ENCODE measurements around the gene PCDHAC2.

PCDHAC2 gene

DNA sequence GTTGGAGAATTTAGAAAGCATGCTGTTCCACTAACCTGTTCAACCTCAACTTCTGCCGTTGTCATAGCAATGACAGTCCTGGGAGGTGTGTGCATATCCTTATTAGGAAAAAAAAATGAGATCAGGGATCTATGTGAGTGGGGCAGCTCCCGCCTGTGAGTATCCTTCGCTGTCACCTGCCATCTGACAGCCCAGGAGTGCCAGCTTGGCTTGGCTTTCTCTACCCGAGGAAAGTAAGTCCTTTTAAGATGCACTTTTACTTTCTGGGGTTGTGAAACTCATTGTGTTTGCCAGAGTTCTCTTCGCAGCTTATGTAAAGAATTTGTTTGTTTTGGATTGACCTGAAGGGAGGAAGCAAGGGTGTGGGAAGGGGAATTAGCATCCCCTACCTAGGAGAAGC lies 21.8 kb downstream of the PCDHAC2 start:
- no peak for DNase-seq

DNA sequence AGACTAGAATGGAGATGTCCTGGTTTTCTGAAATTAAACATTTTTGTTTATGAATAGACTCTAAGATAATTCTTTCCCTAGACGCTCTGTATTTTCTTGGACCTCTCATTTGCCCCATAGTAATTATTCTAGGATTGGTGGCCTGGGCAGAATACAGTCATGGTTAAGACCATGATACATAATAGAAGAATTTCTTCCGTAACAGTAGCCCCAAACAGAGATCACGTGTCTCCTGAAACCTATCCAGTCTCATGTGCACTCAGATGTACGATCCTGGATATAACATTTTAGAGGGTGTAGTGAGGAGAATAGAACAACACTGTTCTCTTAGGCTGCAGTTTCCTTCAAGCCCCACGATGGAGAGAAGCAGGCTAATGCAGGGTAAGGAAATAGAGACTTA lies 22.3 kb downstream of the PCDHAC2 start:
- DNase-seq = no peak

DNA sequence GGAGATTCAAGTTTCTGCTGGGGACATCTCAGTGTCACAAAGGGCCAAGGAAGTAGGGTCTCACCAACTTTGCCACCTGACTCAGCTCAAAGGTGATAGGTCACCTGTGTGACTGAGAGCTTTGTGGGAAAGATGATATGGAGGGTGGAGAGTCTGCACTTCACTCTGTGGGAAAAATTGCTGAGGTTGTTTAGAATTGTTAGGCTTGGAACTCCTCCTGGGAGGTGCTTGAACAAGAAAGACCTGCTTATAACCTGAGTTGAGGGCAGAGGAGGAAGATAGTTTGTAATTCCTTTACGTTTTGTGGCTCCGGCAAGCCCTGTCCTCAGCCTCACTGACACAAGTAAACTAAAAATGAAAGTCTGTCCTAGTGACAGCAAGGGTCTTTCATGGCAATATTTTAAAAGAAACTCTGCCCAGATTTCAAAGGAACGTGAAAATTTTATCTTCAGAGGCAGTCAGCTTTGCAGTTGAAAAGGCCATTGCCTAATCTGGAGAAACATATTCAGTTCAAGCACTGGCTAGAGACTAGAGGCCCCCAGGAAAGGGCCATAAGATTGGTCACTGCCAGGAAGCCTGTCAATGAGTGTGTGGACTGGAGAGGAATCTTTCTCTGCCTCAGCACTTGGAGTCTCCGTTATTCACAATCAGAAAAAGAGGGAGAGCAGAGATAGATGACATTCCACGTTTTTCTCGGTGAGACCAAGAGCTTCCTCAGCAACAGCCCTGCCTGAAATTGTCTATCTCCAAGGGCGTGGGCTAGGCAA lies 23.2 kb downstream of the PCDHAC2 start:
- DNase-seq = no peak

DNA sequence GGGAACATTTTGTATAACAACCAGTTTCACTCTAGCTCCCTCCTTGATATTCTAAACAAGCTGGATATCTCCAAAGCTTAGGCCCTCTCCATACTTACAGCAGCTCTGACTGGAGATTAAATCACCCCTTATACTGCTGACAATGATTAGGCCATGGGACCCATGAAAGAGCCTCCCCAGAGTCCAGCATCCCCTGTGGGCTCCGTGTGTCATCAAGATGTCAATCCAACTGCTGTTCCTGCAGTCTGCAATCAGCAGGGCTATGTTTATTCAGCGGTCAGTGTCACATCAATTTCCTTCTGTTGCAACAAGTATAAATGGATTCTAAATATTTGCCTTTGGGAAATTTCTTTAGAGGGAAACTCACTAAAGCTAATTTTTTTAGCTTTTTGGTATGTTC lies 26.6 kb downstream of the PCDHAC2 start:
- DNase-seq = no peak

DNA sequence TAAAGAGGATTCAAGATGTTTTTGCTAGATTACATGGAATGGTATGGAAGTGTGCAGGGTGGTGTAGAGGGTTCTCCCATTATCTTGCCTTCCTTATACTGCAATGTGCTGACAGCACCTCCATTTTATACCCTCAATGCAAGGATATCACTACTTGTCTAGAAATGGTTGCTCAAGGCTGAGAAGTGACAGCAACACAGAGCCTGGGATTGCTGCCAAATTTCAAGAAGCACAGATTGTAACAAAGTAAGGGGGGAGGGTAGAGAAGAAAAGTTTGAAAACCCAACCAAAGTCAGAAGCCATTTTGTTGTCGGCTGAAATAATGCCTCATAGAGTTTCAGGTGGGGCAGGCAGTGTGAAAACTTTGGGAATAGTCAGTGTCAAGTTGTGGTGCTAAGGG lies 29.8 kb downstream of the PCDHAC2 start:
- no peak for DNase-seq

DNA sequence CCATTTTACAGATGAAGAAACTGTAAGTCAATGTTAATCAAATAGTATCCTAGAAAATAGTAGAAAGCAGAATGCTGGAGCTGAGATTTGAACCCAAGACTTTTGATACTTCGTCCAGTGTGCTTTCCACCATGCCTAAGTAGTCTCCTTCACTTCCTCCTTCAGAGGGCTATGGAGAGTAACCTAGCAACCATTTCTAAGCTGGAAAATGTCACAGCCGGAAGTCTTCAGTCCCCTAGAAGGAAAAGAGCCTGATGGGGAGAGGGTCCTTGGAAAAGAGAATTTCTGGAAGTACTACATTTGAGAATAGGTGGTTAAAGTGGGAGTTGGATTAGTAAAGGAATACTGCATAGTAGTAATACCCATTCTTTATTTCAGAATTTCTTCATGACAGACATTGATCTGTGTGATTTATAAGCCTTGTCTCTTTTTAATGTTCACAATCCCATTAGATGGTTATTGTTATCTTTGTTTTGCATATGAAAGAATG lies 32.7 kb downstream of the PCDHAC2 start:
- no peak for DNase-seq

DNA sequence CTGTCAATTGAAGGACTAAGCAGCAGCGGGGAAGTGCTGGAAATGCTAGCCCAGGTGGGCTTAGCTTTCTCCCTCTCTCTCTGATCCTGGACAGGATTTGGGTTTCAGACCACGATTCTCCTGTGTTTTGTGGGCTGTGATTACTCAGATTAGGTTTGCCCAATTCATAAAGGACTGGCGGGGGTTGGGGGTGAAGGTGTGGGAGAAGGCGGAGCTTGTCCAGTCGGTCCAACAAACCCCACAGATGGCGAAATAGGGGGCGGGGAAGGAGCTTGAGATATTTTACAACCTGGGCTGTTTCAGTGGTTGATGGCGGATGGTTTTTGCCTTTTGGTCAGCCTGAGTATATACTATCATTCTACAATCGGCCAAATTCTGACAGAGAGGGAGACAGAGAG lies 35.2 kb downstream of the PCDHAC2 start:
- no peak for DNase-seq

DNA sequence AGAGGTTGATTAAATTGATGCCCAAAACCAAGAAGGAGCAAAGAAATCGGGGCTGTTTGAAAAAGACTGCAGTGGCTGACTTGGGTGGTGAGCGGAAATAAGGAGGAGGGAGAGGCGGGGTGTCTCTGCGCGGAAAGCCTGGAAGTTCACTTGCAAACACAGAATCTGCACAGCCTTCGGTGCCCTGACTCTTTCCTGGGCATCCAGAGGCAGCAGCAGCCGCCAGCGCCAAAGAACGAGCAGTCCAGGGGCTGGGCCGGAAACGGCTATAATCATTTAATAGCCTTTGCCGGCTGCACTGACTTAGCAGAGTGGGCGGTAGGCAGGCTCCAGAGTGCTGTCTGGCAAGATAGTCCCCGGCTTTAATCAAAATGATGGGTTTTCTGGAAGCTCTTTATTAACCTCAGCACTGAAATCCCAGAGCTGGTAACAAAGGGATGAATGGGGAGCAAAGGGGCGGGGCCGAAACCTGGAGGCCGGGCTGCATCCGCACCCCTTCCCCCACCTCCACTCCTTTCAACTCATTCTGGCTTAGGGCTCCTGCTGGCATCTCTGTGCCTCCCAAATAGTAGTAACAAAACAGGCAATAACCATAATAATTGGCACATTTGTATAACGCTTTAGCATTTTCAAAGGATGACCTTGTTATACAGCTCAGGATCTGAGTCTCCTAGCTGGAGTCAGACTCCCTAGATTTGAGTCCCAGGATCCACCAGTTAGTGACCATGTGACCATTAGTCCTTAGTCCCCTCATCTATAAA lies 35.7 kb downstream of the PCDHAC2 start:
- DNase-seq = no peak

DNA sequence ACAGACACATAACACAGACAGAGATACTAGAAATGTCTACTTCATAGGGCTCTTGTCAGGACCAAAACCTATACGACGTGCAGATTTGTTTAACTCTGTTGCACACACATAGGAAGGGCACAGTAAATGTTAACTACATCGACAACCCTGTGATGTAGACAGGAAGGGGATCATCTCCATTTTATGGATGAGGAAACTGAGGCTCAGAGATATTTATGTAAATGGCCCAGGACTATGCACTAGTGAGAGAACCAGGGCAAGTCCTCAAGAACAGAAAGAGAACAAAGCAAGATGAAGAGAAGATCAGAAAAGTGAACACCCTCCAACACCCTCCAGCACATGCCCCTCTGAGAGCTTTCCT lies 36.3 kb downstream of the PCDHAC2 start:
- DNase-seq = no peak

DNA sequence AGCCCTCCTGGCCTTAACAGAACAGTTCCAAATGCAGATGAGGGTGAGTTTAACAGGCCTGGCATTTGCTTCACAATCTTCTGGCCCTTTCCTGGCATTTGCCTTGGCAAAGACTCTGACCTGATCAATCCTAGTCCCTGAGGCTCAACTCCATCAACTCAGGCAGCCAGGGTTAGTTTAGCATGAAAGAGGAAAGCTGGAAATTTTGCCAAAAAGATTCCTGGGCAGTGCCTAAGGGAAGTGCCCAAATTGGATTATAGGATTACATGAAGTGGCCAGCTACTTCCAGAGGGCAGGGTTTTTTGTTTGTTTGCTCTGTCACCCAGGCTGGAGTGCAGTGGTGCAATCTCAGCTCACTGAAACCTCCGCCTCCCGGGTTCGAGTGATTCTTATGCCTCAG lies 36.8 kb downstream of the PCDHAC2 start:
- DNase-seq = no peak

DNA sequence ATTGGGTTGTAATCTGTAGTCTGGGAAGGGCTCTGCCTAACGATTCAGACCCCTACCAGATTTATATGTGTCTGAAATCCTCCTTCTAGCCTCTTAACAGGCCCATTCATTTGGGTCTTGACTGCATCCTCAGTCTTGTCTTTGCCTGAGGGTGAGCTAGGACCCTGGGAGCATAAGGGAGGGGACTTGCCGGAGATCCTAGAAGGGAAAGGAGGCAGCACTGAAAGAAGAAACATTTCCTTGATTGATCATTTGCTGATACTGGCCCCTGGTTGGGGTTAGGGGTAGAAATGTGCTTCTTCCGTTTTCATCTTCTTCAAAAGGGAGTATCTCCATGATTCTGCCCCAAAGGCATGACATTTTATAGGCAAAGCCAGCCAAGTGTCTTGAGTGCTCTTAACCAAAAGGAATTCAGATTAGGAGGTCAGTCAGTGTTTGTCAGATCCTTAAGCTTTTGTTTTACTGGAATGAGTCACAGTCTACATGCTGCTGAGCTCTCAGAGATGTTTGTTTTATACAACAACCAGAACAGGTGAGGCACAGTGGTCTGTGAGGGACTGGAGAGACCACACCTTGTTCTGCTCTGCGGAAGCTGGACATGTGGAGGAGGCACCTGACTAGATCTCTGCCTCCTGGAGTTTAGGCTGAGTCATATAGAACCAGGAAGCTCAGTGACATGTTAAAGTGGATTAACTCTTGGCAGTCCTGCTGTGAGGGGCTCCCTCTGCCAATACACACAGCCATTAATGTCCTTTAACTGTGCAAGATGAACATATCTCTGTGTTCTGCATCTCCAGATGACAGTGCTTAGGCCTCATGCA lies 37.7 kb downstream of the PCDHAC2 start:
- no peak for DNase-seq

DNA sequence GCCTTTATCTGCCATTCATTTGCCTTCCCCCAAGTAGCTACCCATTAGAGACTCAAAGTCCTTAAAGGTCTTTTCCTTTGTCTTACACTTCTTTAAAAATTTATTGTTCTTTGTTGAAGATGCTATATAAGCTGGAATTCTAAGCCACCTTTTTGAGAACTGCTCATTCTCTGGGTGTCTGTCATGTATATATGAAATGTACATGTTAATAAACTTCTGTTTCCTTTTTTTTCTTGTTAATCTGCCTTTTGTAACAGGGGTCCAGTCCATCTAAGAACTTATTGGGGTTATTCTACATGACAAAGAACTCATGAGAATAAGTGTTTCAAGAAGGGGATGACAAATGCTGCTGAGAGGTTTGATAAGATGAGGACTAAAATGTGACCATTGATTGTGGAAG lies 41.5 kb downstream of the PCDHAC2 start:
- DNase-seq = no peak

DNA sequence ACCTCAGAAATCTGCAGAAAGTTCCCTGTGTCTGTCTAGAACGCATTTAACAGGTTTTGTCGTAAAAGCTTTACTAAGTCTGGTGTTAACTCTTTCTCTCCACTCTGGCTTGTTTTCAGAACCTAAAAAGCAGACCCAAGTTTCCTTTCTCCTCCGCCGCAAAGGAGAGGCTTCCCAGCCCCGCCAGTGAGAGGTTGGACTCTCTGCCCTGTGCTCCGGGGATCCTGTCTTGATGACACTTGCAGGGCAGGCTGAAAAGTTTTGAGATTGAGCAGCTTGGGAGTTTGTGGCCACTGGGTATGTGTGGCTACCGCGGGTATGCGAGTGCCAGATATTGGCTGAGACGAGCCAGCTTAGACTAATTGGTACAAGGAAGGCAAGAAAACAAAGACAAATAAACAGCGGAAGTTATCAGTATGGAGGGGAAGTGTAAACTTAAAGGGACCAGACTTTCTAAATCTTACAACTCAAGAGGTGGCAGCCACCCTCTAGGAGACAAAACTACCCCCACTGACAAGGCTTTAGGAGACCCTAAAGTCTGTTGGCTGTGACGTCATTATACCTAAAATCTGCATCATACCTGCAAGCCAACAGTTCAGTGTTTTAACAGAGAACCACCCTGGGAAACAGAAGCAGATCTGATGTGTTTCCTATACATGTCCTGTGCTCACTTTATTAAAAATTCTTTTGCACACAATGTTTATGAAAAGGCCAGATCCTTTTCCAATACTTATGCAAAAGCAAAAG lies 43.9 kb downstream of the PCDHAC2 start:
- no peak for DNase-seq

DNA sequence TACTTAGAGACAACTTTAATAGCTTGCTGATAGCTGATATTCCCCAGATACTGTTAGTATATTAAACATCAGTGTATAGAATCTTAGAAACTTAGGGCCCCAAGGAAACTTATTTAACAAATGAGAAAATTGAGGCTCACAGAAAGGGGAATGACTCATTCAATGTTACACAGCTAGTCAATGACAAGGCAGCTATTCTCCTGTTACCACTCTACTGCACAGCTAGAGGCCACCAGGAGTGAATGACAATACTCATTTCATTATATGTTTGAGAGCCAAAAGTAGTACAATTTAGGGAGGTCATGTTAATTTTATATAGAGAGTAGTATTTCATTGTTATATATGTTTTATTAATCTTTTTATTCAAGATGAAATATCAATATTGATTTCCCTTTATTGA lies 51.7 kb downstream of the PCDHAC2 start:
- DNase-seq = no peak
